K562 (cell line): ENCODE measurements around the gene FIS1. TPM values are rescaled to one million over a fixed set of nuclear protein-coding genes. Genes with fewer than 3 reads are reported as not detected.

Experiments
- ATAC-seq: fragments of 200-7000 bp; cut with Tn5 transposase; 3 replicates; pipeline ENCODE4 v1.9.1; 2020; ENCODE audit warnings: moderate library complexity
- BruUV-seq: library from RNA; stranded (reverse); fragments of 400-500 nt; replicated peaks from 2 replicates; lab custom pipeline; 2021; lab: Mats Ljungman, UMichigan
- CTCF ChIA-PET: fragments of 300-600 bp; formaldehyde crosslinking; extraction: SDS; loops from one replicate; lab custom pipeline; 2021; ENCODE audit warnings: low intra/inter-chr PET ratio; lab: Yijun Ruan, JAX
- POLR2A ChIA-PET: fragments of 300-600, 350-650 bp; sonication (Branson Sonifier 250); formaldehyde crosslinking; extraction: SDS; loops from one replicate; lab custom pipeline; 2021; ENCODE audit warnings: antibody characterized with exemption, inconsistent platforms; lab: Yijun Ruan, JAX
- DNase-seq, 4 experiments: peaks; one replicate each; pipeline versions ENCODE4 v3.0.0 to v3.0.0-alpha.2; 2011 to 2018; ENCODE audit warnings: low spot score in 3 of 4, mixed read lengths in 3 of 4; ENCODE audit errors: extremely low read depth in 1 of 4
- FAIRE-seq: peaks from 2 replicates; lab custom pipeline; 2011; peaks lifted over from hg19 to GRCh38; lab: Jason Lieb, UNC
- H2AFZ ChIP-seq: 2 replicates; pipeline ENCODE4 v1.6.0; 2011; ENCODE audit warnings: low read depth, low read length, control low read depth, inconsistent platforms
- H3K27ac ChIP-seq: fragments of 200-600 bp; 3 replicates; pipeline ENCODE4 v1.8.0; 2011; ENCODE audit warnings: low read depth, mild to moderate bottlenecking, control low read depth, inconsistent platforms, low read length, moderate library complexity, mixed read lengths; ENCODE audit errors: extremely low read depth
- H3K27me3 ChIP-seq, 2 experiments: fragments of 300-600 bp in 1 of 2; 2 replicates in 1 of 2; 3 replicates in 1 of 2; pipeline versions ENCODE4 v1.6.0 to v1.8.0; 2011; ENCODE audit warnings: inconsistent platforms in 2 of 2, low read length in 2 of 2, mild to moderate bottlenecking in 1 of 2, mixed read lengths in 1 of 2, moderate library complexity in 1 of 2; ENCODE audit not compliant: control insufficient read depth in 2 of 2, insufficient read depth in 2 of 2
- H3K36me3 ChIP-seq: fragments of 300-600 bp; 3 replicates; pipeline ENCODE4 v1.8.0; 2011; ENCODE audit warnings: mild to moderate bottlenecking, low read length, inconsistent platforms; ENCODE audit not compliant: control insufficient read depth, insufficient read depth
- H3K4me1 ChIP-seq, 2 experiments: fragments of 200-600 bp in 1 of 2; replicated peaks in 1 of 2; 2 replicates in 1 of 2; 3 replicates in 1 of 2; pipeline versions ENCODE4 v1.5.1 to v1.8.0; 2011; ENCODE audit warnings: inconsistent platforms in 2 of 2, low read length in 2 of 2, mild to moderate bottlenecking in 1 of 2, mixed read lengths in 1 of 2, moderate library complexity in 1 of 2; ENCODE audit not compliant: control insufficient read depth in 2 of 2, insufficient read depth in 2 of 2
- H3K4me2 ChIP-seq: 2 replicates; pipeline ENCODE4 v1.6.1; 2011; ENCODE audit warnings: low read length, control low read depth, inconsistent platforms, mixed read lengths; ENCODE audit not compliant: insufficient read depth
- H3K4me3 ChIP-seq: fragments of 200-600 bp; sonication (generic), shearing (Covaris generic); 2 replicates; pipeline ENCODE4 v1.5.1; 2016; ENCODE audit warnings: control low read depth, inconsistent platforms
- H3K79me2 ChIP-seq: fragments of 200-600 bp; 3 replicates; pipeline ENCODE4 v1.8.0; 2011; ENCODE audit warnings: low read length, inconsistent platforms; ENCODE audit not compliant: control insufficient read depth, insufficient read depth
- H3K9ac ChIP-seq, 2 experiments: 2 replicates each; pipeline versions ENCODE4 v1.6.0 to v1.6.1; 2011; ENCODE audit warnings: low read depth in 2 of 2, low read length in 2 of 2, control low read depth in 1 of 2, inconsistent platforms in 1 of 2, mild to moderate bottlenecking in 1 of 2, mixed read lengths in 1 of 2; ENCODE audit not compliant: insufficient read depth in 1 of 2
- H3K9me1 ChIP-seq: one replicate; pipeline ENCODE4 v1.6.0; 2011; ENCODE audit warnings: inconsistent platforms, mild to moderate bottlenecking, low read length, moderate library complexity; ENCODE audit not compliant: control insufficient read depth, insufficient read depth
- H3K9me3 ChIP-seq: replicated peaks from 2 replicates; pipeline ENCODE4 v1.5.1; 2011; ENCODE audit warnings: low read depth, low read length, inconsistent platforms; ENCODE audit not compliant: control insufficient read depth, insufficient read depth
- H4K20me1 ChIP-seq: replicated peaks from 2 replicates; pipeline ENCODE4 v1.6.1; 2011; ENCODE audit warnings: low read length, inconsistent platforms, mixed read lengths; ENCODE audit not compliant: control insufficient read depth, insufficient read depth
- MEIS2 ChIP-seq: fragments of 450-650 bp; IDR thresholded peaks from 2 replicates; pipeline ENCODE4 v1.6.1; 2014; ENCODE audit warnings: mild to moderate bottlenecking; ENCODE audit not compliant: partially characterized antibody
- WGBS: fragments of 100-300 bp; shearing (Covaris generic); methylation state at CpG from one replicate; pipeline ENCODE4 v1.1.6; 2016; ENCODE audit warnings: low coverage, mixed read lengths; ENCODE audit not compliant: insufficient coverage; ENCODE audit errors: missing lambda C conversion rate; 5-methylcytosine and 5-hydroxymethylcytosine counted together
- in situ Hi-C: fragments of 300-500 bp; cut with MboI; formaldehyde crosslinking; loops from 4 replicates; pipeline ENCODE4 v1.15.0; 2018; ENCODE audit warnings: inconsistent platforms, mixed read lengths
- intact Hi-C: fragments of 100-400 bp; cut with micrococcal nuclease; formaldehyde crosslinking; loops from 2 replicates; pipeline ENCODE4 v1.14.2; 2022
- polyA plus RNA-seq, 8 experiments: library from polyadenylated mRNA; depleted of rRNA in 4 of 8; stranded (reverse) in 5 of 8; unstranded in 3 of 8; fragments of >200 nt; fragmentation: Nextera tagmentation in 2 of 8; fragmentation: Illumina TruSeq in 1 of 8; extraction: Ambion mirVana in 2 of 8; extraction: Trizol in 1 of 8; gene quantifications; 2 replicates each; pipeline versions ENCODE4 v1.2.1 to v1.2.3, GENCODE V29; 2011 to 2014; ENCODE audit warnings: inconsistent platforms in 1 of 8, missing spikeins in 1 of 8
- total RNA-seq, 7 experiments: library from RNA; depleted of rRNA in 6 of 7; stranded (reverse); fragments of >200 nt in 6 of 7; fragmentation: Illumina TruSeq in 2 of 7; extraction: Trizol in 2 of 7; gene quantifications; 2 replicates each; pipeline versions ENCODE4 v1.2.1 to v1.2.3, GENCODE V29; 2011 to 2021; ENCODE audit warnings: low replicate concordance in 1 of 7
- TF ChIP-seq, protein P1 (sequence below): fragments of 450-650 bp; IDR thresholded peaks from 2 replicates; pipeline ENCODE4 v1.6.1; 2016; ENCODE audit warnings: antibody characterized with exemption
- TF ChIP-seq, protein P2 (sequence below), 2 experiments: IDR thresholded peaks in 1 of 2; conservative IDR thresholded peaks in 1 of 2; 2 replicates each; pipeline ENCODE4 v1.6.1; 2016; ENCODE audit warnings: low read depth in 2 of 2, mild to moderate bottlenecking in 1 of 2, missing compliant biosample characterization in 1 of 2, missing genetic modification characterization in 1 of 2, moderate library complexity in 1 of 2

Gene FIS1
- total and polyA plus RNA-seq, 9 of the 15 experiments (the other 6 are each of a cell fraction or from before 2014, with no cell fraction given) = 86.0 to 257 (median 144) TPM

DNA sequence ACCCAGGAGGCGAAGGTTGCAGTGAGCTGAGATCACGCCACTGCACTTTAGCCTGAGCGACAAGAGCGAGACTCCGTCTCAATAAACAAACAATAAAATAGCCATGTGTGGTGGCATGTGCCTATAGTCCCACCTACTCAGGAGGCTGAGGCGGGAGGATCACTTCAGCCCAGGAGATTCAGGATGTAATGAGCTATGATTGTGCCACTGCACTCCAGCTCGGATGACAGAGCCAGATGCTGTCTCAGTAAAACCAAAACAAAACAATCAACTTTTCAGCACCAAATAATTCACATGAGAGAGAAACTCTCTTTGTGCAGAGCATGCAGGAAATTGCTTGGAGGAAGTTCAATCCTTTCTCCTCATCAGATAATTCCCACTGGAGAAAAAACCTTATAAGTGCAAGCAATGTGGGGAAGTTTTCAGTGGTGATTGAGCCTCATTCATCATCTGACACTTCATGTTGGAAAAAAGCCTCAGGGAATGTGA, 13.4 kb upstream of the FIS1 start:
- H4K20me1 ChIP-seq = no peaks in the 10 kb centered on the region
- DNase-seq (no peak), FAIRE-seq (no peak), ATAC-seq (no peak)
- H3K79me2 ChIP-seq = no peaks in the 10 kb centered on the region
- CTCF ChIA-PET = no interaction called here
- WGBS = 31% methylated on average over 7 of the region's 7 CpGs
- no peaks in the 10 kb centered on the region for H3K9me3 ChIP-seq
- no peaks in the 10 kb centered on the region for H3K9me1 ChIP-seq
- no peaks in the 10 kb centered on the region for H3K36me3 ChIP-seq
- H3K4me3 ChIP-seq = no peak overlapping the region
- peaks cover 7 to 36% of the 10 kb centered on the region in 2 experiments; a peak in 4 of 5 replicates for H3K27me3 ChIP-seq
- intact Hi-C loops = no loop called here
- no peak overlapping the region for H3K27ac ChIP-seq
- H3K9ac ChIP-seq = no peak overlapping the region
- H3K4me1 ChIP-seq = no peaks in the 10 kb centered on the region; a peak in 1 of 5 replicates
- no peak overlapping the region for H2AFZ ChIP-seq
- no TSS peak for BruUV-seq
- no peak overlapping the region for H3K4me2 ChIP-seq
- POLR2A ChIA-PET = interaction anchor here (0.7 to 1.2 kb wide), 4 partner anchors 9 to 163 kb away, joined by 3 read pairs; no protein-coding TSS in a partner anchor
- in situ Hi-C loops = no loop called here
- TF ChIP-seq, protein P1, sequence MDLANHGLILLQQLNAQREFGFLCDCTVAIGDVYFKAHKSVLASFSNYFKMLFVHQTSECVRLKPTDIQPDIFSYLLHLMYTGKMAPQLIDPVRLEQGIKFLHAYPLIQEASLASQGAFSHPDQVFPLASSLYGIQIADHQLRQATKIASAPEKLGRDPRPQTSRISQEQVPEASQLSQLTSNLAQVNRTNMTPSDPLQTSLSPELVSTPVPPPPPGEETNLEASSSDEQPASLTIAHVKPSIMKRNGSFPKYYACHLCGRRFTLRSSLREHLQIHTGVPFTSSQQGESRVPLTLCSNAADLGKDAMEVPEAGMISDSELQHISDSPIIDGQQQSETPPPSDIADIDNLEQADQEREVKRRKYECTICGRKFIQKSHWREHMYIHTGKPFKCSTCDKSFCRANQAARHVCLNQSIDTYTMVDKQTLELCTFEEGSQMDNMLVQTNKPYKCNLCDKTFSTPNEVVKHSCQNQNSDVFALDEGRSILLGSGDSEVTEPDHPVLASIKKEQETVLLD = no peak
- TF ChIP-seq, protein P2, sequence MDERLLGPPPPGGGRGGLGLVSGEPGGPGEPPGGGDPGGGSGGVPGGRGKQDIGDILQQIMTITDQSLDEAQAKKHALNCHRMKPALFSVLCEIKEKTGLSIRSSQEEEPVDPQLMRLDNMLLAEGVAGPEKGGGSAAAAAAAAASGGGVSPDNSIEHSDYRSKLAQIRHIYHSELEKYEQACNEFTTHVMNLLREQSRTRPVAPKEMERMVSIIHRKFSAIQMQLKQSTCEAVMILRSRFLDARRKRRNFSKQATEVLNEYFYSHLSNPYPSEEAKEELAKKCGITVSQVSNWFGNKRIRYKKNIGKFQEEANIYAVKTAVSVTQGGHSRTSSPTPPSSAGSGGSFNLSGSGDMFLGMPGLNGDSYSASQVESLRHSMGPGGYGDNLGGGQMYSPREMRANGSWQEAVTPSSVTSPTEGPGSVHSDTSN (CRISPR knock-in tag; IDR thresholded peaks at IDR 0.05; ENCODE audit: low read depth) = no peak
- TF ChIP-seq, protein P2 (tag; conservative IDR thresholded peaks at IDR 0.05; ENCODE audit: low read depth) = 0 out of 2 replicates have a peak, but pooled peaks have one; percentile 37
- TF ChIP-seq MEIS2 = peak; percentile 23
